Sciatic nerve (tissue), 2 donors: ENCODE results near the gene RASD1. TPM values are rescaled to one million over a fixed set of nuclear protein-coding genes. Genes with fewer than 3 reads are reported as not detected.
A peak's percentile ranks its signal among the peaks of the same experiment; 100 is the strongest.

Experiments
- ATAC-seq: fragments of 200-7000 bp; cut with Tn5 transposase; one replicate; pipeline ENCODE4 v1.9.1; 2020; ENCODE audit warnings: mild to moderate bottlenecking, moderate library complexity
- DNase-seq: peaks from one replicate; pipeline ENCODE4 v3.0.0-alpha.2; 2020; ENCODE audit warnings: low spot score
- intact Hi-C: fragments of 100-400 bp; cut with DNase I; formaldehyde crosslinking; loops from one replicate; pipeline ENCODE4 v1.14.2; 2022
- total RNA-seq: library from RNA; stranded (reverse); fragmentation: NEBNext Ultra II Directional; extraction: Animal tissue kit (Norgen Biotek cat#: 25700); gene quantifications from one replicate; pipeline ENCODE4 v1.2.1, GENCODE V29; 2021
- donor health status: DM: no; HTN: no; CAD: no.
- donor health status: DM: no; HTN: no; CAD: no.

RASD1 gene
- total RNA-seq: 58.6 TPM

GRCh38 chr17:17496189-17497064, at the start of gene RASD1:
TSS of gene RASD1 (minus strand) at chr17:17496395. CDS start at chr17:17496181, 214 bp downstream.
- ATAC-seq (peak; percentile 92), DNase-seq (peak; percentile 96)
- intact Hi-C loops: loop anchor here (5.0 to 10.0 kb wide), 2 partner anchors 139 to 148 kb away; no protein-coding TSS in a partner anchor

GRCh38 chr17:17545984-17546383, 49.8 kb upstream of the RASD1 start:
- intact Hi-C loops: no loop called here
- DNase-seq: no peak
- ATAC-seq: no peak

- ATAC-seq (peak; percentile 72), DNase-seq (no peak)
- intact Hi-C loops: no loop called here
These were observed 49.0 kb upstream of the RASD1 start for GRCh38 chr17:17545031-17545820.

GRCh38 chr17:17542906-17543635, 46.9 kb upstream of the RASD1 start:
- intact Hi-C loops: no loop called here
- DNase-seq (no peak), ATAC-seq (no peak)

- no peak for ATAC-seq
- intact Hi-C loops: no loop called here
- DNase-seq: no peak
These were observed 45.4 kb upstream of the RASD1 start for GRCh38 chr17:17541640-17542001.

- intact Hi-C loops: no loop called here
- DNase-seq: no peak
- ATAC-seq: no peak
These were observed 44.9 kb upstream of the RASD1 start for GRCh38 chr17:17540935-17541639.

- intact Hi-C loops: no loop called here
- ATAC-seq (no peak), DNase-seq (no peak)
These were observed 44.2 kb upstream of the RASD1 start for GRCh38 chr17:17540278-17540906.

GRCh38 chr17:17539591-17539990, 43.4 kb upstream of the RASD1 start:
- DNase-seq (no peak), ATAC-seq (no peak)
- intact Hi-C loops: no loop called here

- ATAC-seq: no peak
- intact Hi-C loops: no loop called here
These were observed 42.5 kb upstream of the RASD1 start for GRCh38 chr17:17538417-17539391.

GRCh38 chr17:17537311-17538099, 41.3 kb upstream of the RASD1 start:
- peak; percentile 27 for ATAC-seq

More at GRCh38 chr17:17538417-17539391, 42.5 kb upstream of the RASD1 start:
- DNase-seq: no peak

GRCh38 chr17:17536702-17537101, 40.5 kb upstream of the RASD1 start:
- DNase-seq: no peak

More at GRCh38 chr17:17537311-17538099, 41.3 kb upstream of the RASD1 start:
- DNase-seq: no peak
- intact Hi-C loops: no loop called here

GRCh38 chr17:17535957-17536356, 39.8 kb upstream of the RASD1 start:
- intact Hi-C loops: no loop called here
- ATAC-seq: peak; percentile 83
- peak; percentile 84 for DNase-seq

More at GRCh38 chr17:17536702-17537101, 40.5 kb upstream of the RASD1 start:
- intact Hi-C loops: no loop called here
- no peak for ATAC-seq

GRCh38 chr17:17533901-17534441, 37.8 kb upstream of the RASD1 start:
- intact Hi-C loops: no loop called here
- no peak for ATAC-seq
- DNase-seq: no peak

- no peak for DNase-seq
- no peak for ATAC-seq
- intact Hi-C loops: no loop called here
These were observed 36.8 kb upstream of the RASD1 start for GRCh38 chr17:17532991-17533390.

GRCh38 chr17:17531156-17531555, 35.0 kb upstream of the RASD1 start:
- DNase-seq (no peak), ATAC-seq (no peak)
- intact Hi-C loops: no loop called here
